ENCODE data around the gene SHH.

DNA sequence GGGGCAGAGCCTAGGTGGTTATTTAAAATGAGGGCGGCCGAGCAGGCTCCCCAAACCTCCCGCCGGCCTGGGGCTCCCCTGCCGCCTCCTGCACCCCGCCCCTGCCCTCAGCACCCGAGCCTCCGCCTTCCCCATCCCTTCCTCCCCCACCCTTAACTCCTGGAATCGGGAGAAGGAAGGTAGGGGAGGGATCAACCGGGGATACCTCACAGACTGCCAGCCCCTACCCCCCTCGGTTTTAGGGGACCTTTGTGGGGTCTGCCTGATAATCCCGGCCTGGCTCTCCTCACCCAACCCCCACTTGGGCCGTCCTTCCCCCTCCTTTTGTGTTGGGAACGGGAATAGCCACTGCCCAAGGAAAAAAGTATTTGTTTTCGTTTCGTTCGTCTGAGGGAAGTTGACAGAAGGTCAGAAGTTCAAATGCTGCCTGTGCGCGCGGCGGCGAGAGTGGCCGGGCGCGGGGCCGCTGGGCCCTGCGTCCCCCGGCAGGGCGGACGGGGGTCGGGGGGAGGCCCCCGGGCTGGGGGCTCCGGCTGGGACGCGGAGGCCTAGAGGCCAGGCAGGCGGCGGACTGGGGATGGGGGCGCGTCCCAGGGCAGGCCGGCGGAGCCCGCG, 2.8 kb downstream of the SHH start:
- TF ChIP-seq, protein P1, sequence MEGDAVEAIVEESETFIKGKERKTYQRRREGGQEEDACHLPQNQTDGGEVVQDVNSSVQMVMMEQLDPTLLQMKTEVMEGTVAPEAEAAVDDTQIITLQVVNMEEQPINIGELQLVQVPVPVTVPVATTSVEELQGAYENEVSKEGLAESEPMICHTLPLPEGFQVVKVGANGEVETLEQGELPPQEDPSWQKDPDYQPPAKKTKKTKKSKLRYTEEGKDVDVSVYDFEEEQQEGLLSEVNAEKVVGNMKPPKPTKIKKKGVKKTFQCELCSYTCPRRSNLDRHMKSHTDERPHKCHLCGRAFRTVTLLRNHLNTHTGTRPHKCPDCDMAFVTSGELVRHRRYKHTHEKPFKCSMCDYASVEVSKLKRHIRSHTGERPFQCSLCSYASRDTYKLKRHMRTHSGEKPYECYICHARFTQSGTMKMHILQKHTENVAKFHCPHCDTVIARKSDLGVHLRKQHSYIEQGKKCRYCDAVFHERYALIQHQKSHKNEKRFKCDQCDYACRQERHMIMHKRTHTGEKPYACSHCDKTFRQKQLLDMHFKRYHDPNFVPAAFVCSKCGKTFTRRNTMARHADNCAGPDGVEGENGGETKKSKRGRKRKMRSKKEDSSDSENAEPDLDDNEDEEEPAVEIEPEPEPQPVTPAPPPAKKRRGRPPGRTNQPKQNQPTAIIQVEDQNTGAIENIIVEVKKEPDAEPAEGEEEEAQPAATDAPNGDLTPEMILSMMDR (IDR thresholded peaks at IDR 0.05): no peak
- TF ChIP-seq POLR2A (IDR thresholded peaks at IDR 0.05) (no peak), POLR2AphosphoS5 (IDR thresholded peaks at IDR 0.05) (no peak), EP300 (IDR thresholded peaks at IDR 0.05) (no peak)
